HCT116 (cell line): Measurements from ENCODE around the gene TMC3. TPM values are rescaled to one million over a fixed set of nuclear protein-coding genes. Genes with fewer than 3 reads are reported as not detected.
A peak's percentile ranks its signal among the peaks of the same experiment; 100 is the strongest.

Experiments used
- ATAC-seq: fragments of 200-7000 bp; cut with Tn5 transposase; 2 replicates; pipeline ENCODE4 v1.9.1; 2020; ENCODE audit warnings: mild to moderate bottlenecking, moderate library complexity
- BruUV-seq: library from RNA; stranded (reverse); fragments of 400-500 nt; replicated peaks from 2 replicates; lab custom pipeline; 2021; lab: Mats Ljungman, UMichigan
- CTCF ChIA-PET: fragments of 300-600 bp; sonication (Branson Sonifier 250); formaldehyde crosslinking; loops from one replicate; lab custom pipeline; 2021; ENCODE audit warnings: antibody characterized with exemption; lab: Charles Lee
- POLR2A ChIA-PET: fragments of 300-600, 350-600 bp; sonication (Branson Sonifier 250); formaldehyde crosslinking; loops from one replicate; lab custom pipeline; 2021; ENCODE audit warnings: antibody characterized with exemption; lab: Charles Lee
- RAD21 ChIA-PET, 2 experiments: fragments of 300-600 bp; sonication (Branson Sonifier 250); formaldehyde crosslinking; loops; one replicate each; lab custom pipeline; 2023; ENCODE audit warnings: low total read pairs in 2 of 2; ENCODE audit not compliant: uncharacterized antibody in 2 of 2, unreplicated experiment in 2 of 2, low non-redundant PET in 1 of 2; lab: Charles Lee
- DNase-seq: peaks from one replicate; pipeline ENCODE4 v3.0.0-alpha.2; 2010; ENCODE audit warnings: low read depth, low spot score
- H2AFZ ChIP-seq: fragments of 200-600 bp; shearing (Covaris generic), sonication (generic); 2 replicates; pipeline ENCODE4 v1.6.1; 2017; ENCODE audit warnings: low read depth, mixed run types, mixed read lengths, antibody characterized with exemption, low read length; ENCODE audit not compliant: poor library complexity, severe bottlenecking
- H3K27ac ChIP-seq: 2 replicates; pipeline ENCODE4 v1.5.1; 2012; ENCODE audit warnings: low read depth, low read length
- H3K27me3 ChIP-seq: fragments of 200-600 bp; sonication (generic); 2 replicates; pipeline ENCODE4 v1.6.1; 2016; ENCODE audit warnings: mixed run types, low read length, mixed read lengths; ENCODE audit not compliant: insufficient read depth
- H3K36me3 ChIP-seq, 2 experiments: fragments of 200-500 bp in 1 of 2; fragments of 200-600 bp in 1 of 2; sonication (Bioruptor generic) in 1 of 2; sonication (generic) in 1 of 2; 2 replicates each; pipeline versions ENCODE4 v1.5.1 to v1.6.1; 2014 to 2016; ENCODE audit warnings: low read length in 2 of 2, inconsistent platforms in 1 of 2, mixed read lengths in 1 of 2, mixed run types in 1 of 2; ENCODE audit not compliant: insufficient read depth in 2 of 2, control insufficient read depth in 1 of 2
- H3K4me1 ChIP-seq, 2 experiments: fragments of 200-600 bp in 1 of 2; sonication (generic) in 1 of 2; 2 replicates each; pipeline versions ENCODE4 v1.5.1 to v1.6.1; 2012 to 2017; ENCODE audit warnings: low read length in 2 of 2, inconsistent platforms in 1 of 2, mild to moderate bottlenecking in 1 of 2, mixed read lengths in 1 of 2, mixed run types in 1 of 2, moderate library complexity in 1 of 2; ENCODE audit not compliant: insufficient read depth in 2 of 2, control insufficient read depth in 1 of 2
- H3K4me2 ChIP-seq: fragments of 200-600 bp; sonication (generic); 2 replicates; pipeline ENCODE4 v1.6.1; 2017; ENCODE audit warnings: mixed run types, low read length, mixed read lengths
- H3K4me3 ChIP-seq, 2 experiments: fragments of 200-600 bp in 1 of 2; sonication (generic) in 1 of 2; replicated peaks in 1 of 2; 2 replicates each; pipeline ENCODE4 v1.5.1; 2011 to 2016; ENCODE audit warnings: low read length in 2 of 2, control low read depth in 1 of 2, low read depth in 1 of 2, mild to moderate bottlenecking in 1 of 2, mixed read lengths in 1 of 2, mixed run types in 1 of 2
- H3K79me2 ChIP-seq: fragments of 200-600 bp; sonication (generic); 2 replicates; pipeline ENCODE4 v1.6.1; 2017; ENCODE audit warnings: mild to moderate bottlenecking, mixed run types, low read length, moderate library complexity, mixed read lengths; ENCODE audit not compliant: insufficient read depth
- H3K9ac ChIP-seq: fragments of 200-600 bp; sonication (generic); 2 replicates; pipeline ENCODE4 v1.6.1; 2016; ENCODE audit warnings: low read length, mixed read lengths
- H3K9me2 ChIP-seq: fragments of 200-600 bp; sonication (generic), shearing (Covaris generic); 2 replicates; pipeline ENCODE4 v1.6.1; 2017; ENCODE audit warnings: mixed run types, mild to moderate bottlenecking, moderate library complexity; ENCODE audit not compliant: insufficient read depth
- H3K9me3 ChIP-seq, 2 experiments: fragments of 200-500 bp in 1 of 2; fragments of 200-600 bp in 1 of 2; sonication (Bioruptor generic) in 1 of 2; sonication (generic) in 1 of 2; 2 replicates each; pipeline ENCODE4 v1.6.1; 2014 to 2017; ENCODE audit warnings: low read length in 2 of 2, mixed read lengths in 2 of 2, inconsistent platforms in 1 of 2, low read depth in 1 of 2, mild to moderate bottlenecking in 1 of 2, mixed run types in 1 of 2, moderate library complexity in 1 of 2; ENCODE audit not compliant: control insufficient read depth in 1 of 2, insufficient read depth in 1 of 2
- H4K20me1 ChIP-seq: fragments of 200-600 bp; sonication (generic), shearing (Covaris generic); 2 replicates; pipeline ENCODE4 v1.6.1; 2017; ENCODE audit warnings: mixed run types, mild to moderate bottlenecking, moderate library complexity; ENCODE audit not compliant: insufficient read depth
- ELF1 ChIP-seq: IDR thresholded peaks from 2 replicates; pipeline ENCODE4 v1.6.1; 2012; ENCODE audit warnings: low read depth, borderline replicate concordance
- FOSL1 ChIP-seq: IDR thresholded peaks from 2 replicates; pipeline ENCODE4 v1.6.1; 2012; ENCODE audit warnings: low read depth
- JUND ChIP-seq: IDR thresholded peaks from 2 replicates; pipeline ENCODE4 v1.6.1; 2012
- RAD21 ChIP-seq: IDR thresholded peaks from 2 replicates; pipeline ENCODE4 v1.6.1; 2012; ENCODE audit warnings: low read depth, mild to moderate bottlenecking
- SIN3A ChIP-seq: IDR thresholded peaks from 2 replicates; pipeline ENCODE4 v1.6.1; 2012; ENCODE audit warnings: low read depth
- SP1 ChIP-seq: IDR thresholded peaks from 2 replicates; pipeline ENCODE4 v1.6.1; 2012; ENCODE audit warnings: low read depth
- YY1 ChIP-seq: IDR thresholded peaks from 2 replicates; pipeline ENCODE4 v1.6.1; 2011; ENCODE audit warnings: low read length, low read depth, moderate library complexity, mild to moderate bottlenecking; ENCODE audit not compliant: insufficient replicate concordance; ENCODE audit errors: extremely low read depth
- ZFX ChIP-seq: fragments of 450-650 bp; IDR thresholded peaks from 2 replicates; pipeline ENCODE4 v1.6.1; 2017
- ZNF274 ChIP-seq: fragments of 200-500 bp; sonication (Bioruptor generic); IDR thresholded peaks from 2 replicates; pipeline ENCODE4 v1.6.1; 2014; ENCODE audit warnings: mild to moderate bottlenecking, low read depth, low read length, inconsistent platforms
- intact Hi-C: fragments of 100-400 bp; cut with micrococcal nuclease; formaldehyde crosslinking; loops from 2 replicates; pipeline ENCODE4 v1.10.0; 2022
- total RNA-seq: library from RNA; stranded (reverse); gene quantifications from one replicate; pipeline ENCODE4 v1.2.1, GENCODE V29; 2021; ENCODE audit not compliant: unreplicated experiment
- TF ChIP-seq, protein P1 (sequence below): IDR thresholded peaks from 2 replicates; pipeline ENCODE4 v1.6.1; 2012; ENCODE audit warnings: low read depth
- TF ChIP-seq, protein P2 (sequence below): IDR thresholded peaks from 2 replicates; pipeline ENCODE4 v1.6.1; 2012
- TF ChIP-seq, protein P3 (sequence below): IDR thresholded peaks from 2 replicates; pipeline ENCODE4 v1.6.1; 2012
- TF ChIP-seq, protein P4 (sequence below), 3 experiments: fragments of 200-600 bp in 1 of 3; sonication (generic) in 1 of 3; IDR thresholded peaks in 2 of 3; conservative IDR thresholded peaks in 1 of 3; 2 replicates each; pipeline ENCODE4 v1.5.1; 2012 to 2017; ENCODE audit warnings: low read depth in 2 of 3, low read length in 2 of 3, antibody characterized with exemption in 1 of 3, borderline replicate concordance in 1 of 3, control low read depth in 1 of 3, mild to moderate bottlenecking in 1 of 3, mixed read lengths in 1 of 3, mixed run types in 1 of 3, moderate library complexity in 1 of 3; ENCODE audit not compliant: insufficient read depth in 1 of 3
- TF ChIP-seq, protein P5 (sequence below): IDR thresholded peaks from 2 replicates; pipeline ENCODE4 v1.6.1; 2011; ENCODE audit warnings: mild to moderate bottlenecking, low read length, moderate library complexity; ENCODE audit not compliant: insufficient replicate concordance; ENCODE audit errors: extremely low read depth

The TMC3 gene
- total RNA-seq, 1 experiment from 2014 or later = not detected

DNA sequence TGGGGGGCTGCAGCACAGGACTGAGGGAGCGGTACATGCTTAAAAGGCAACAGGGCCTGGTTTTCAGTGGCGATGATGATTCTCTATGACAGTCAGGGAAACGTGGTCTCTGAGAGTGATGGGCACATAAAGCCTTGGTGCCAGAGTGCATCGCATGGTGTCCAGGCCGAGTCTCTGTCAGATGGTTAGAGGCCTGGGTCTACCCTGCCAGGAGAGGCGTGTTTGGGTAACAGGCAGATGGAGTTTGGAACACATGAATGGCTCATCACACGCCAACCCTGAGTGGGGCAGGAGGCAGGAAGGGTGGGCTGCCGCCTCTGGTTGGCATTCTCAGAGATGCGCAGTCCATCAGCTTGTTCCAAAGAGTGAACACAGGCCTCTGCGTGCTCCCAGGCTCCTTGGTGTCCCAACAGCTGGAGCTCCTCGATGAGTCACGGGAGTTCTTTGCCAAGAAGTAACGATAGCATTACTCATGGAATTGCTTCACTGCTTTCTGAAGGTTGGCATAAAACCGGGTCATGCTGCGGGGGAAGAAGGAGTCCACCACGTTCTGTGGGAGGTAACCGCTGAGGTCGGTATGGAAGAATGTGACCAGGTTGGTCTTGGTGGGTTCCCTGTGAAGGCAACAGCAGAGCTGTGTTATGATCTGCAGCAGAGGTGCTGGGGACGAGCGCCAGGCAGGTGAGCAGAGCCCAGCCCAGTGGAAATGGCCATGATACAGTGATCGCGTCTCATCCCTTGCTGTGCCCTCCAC, 61.0 kb downstream of the TMC3 start (continued):
- TF ChIP-seq, protein P1, sequence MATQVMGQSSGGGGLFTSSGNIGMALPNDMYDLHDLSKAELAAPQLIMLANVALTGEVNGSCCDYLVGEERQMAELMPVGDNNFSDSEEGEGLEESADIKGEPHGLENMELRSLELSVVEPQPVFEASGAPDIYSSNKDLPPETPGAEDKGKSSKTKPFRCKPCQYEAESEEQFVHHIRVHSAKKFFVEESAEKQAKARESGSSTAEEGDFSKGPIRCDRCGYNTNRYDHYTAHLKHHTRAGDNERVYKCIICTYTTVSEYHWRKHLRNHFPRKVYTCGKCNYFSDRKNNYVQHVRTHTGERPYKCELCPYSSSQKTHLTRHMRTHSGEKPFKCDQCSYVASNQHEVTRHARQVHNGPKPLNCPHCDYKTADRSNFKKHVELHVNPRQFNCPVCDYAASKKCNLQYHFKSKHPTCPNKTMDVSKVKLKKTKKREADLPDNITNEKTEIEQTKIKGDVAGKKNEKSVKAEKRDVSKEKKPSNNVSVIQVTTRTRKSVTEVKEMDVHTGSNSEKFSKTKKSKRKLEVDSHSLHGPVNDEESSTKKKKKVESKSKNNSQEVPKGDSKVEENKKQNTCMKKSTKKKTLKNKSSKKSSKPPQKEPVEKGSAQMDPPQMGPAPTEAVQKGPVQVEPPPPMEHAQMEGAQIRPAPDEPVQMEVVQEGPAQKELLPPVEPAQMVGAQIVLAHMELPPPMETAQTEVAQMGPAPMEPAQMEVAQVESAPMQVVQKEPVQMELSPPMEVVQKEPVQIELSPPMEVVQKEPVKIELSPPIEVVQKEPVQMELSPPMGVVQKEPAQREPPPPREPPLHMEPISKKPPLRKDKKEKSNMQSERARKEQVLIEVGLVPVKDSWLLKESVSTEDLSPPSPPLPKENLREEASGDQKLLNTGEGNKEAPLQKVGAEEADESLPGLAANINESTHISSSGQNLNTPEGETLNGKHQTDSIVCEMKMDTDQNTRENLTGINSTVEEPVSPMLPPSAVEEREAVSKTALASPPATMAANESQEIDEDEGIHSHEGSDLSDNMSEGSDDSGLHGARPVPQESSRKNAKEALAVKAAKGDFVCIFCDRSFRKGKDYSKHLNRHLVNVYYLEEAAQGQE = no peak
- TF ChIP-seq, protein P2, sequence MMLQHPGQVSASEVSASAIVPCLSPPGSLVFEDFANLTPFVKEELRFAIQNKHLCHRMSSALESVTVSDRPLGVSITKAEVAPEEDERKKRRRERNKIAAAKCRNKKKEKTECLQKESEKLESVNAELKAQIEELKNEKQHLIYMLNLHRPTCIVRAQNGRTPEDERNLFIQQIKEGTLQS = peak; percentile 68
- TF ChIP-seq JUND (peak; percentile 96), SP1 (peak; percentile 87), RAD21 (no peak), ELF1 (no peak), ZNF274 (no peak)
- TF ChIP-seq, protein P3, sequence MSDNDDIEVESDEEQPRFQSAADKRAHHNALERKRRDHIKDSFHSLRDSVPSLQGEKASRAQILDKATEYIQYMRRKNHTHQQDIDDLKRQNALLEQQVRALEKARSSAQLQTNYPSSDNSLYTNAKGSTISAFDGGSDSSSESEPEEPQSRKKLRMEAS = peak; percentile 85

DNA sequence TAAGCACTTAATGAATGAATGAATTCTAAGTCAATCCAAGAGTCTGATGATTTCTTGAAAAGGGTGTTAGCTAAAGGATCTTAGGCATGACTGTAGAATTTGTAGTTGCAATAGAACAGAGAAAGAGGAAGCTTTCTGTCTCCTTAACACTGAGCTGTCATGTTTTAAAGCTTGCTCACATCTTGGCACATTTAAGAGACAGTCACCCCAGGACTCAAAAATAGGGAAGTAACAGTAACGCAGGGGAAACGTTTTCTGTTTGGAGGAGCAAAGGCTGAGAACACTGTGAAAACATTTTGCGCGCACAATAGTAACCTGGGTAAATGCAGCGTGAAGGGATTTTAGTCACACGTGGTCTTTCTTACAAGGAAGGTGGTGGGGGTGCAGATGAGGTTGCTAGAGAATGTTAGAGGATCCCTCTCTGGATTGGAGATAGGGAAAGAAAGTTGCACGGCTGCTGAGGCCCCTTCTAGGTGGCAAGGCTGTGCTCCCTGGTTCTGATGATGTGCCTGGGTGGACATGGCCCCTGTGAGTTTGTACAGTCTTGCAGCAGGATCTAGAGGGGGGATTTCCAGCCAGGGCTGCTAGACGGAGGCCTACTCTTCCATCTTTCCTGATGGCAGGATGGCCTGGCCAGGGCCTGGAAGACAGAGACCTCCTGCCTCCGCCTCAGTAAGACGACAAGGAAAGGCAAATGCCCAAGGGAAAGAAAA, 62.1 kb downstream of the TMC3 start:
- ChIA-PET RAD21 (no interaction called here), POLR2A (no interaction called here), CTCF (no interaction called here)
- Histone ChIP-seq H3K9me3 (no peaks in the 10 kb centered on the region), H4K20me1 (no peaks in the 10 kb centered on the region), H3K9me2 (no peaks in the 10 kb centered on the region), H3K79me2 (no peaks in the 10 kb centered on the region), H3K27me3 (no peaks in the 10 kb centered on the region), H3K4me2 (no peak overlapping the region), H3K9ac (no peak overlapping the region), H3K4me3 (no peak overlapping the region), H3K27ac (no peak overlapping the region), H3K4me1 (peaks cover 13 to 18% of the 10 kb centered on the region in 2 experiments), H3K36me3 (no peaks in the 10 kb centered on the region), H2AFZ (no peak overlapping the region)
- ATAC-seq (no peak), DNase-seq (no peak)
- intact Hi-C loops = no loop called here
- BruUV-seq = no TSS peak
- TF ChIP-seq, protein P4, sequence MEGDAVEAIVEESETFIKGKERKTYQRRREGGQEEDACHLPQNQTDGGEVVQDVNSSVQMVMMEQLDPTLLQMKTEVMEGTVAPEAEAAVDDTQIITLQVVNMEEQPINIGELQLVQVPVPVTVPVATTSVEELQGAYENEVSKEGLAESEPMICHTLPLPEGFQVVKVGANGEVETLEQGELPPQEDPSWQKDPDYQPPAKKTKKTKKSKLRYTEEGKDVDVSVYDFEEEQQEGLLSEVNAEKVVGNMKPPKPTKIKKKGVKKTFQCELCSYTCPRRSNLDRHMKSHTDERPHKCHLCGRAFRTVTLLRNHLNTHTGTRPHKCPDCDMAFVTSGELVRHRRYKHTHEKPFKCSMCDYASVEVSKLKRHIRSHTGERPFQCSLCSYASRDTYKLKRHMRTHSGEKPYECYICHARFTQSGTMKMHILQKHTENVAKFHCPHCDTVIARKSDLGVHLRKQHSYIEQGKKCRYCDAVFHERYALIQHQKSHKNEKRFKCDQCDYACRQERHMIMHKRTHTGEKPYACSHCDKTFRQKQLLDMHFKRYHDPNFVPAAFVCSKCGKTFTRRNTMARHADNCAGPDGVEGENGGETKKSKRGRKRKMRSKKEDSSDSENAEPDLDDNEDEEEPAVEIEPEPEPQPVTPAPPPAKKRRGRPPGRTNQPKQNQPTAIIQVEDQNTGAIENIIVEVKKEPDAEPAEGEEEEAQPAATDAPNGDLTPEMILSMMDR (IDR thresholded peaks at IDR 0.05 in 2 of 3, conservative IDR thresholded peaks at IDR 0.05 in 1 of 3; ENCODE audit: borderline replicate concordance in 1 of 3, insufficient read depth in 1 of 3, low read depth in 2 of 3, low read length in 2 of 3) = no peak
- TF ChIP-seq FOSL1 (no peak), SIN3A (no peak), JUND (no peak), ZFX (no peak), YY1 (no peak), ELF1 (no peak)
- TF ChIP-seq, protein P2 = no peak
- TF ChIP-seq, protein P5, sequence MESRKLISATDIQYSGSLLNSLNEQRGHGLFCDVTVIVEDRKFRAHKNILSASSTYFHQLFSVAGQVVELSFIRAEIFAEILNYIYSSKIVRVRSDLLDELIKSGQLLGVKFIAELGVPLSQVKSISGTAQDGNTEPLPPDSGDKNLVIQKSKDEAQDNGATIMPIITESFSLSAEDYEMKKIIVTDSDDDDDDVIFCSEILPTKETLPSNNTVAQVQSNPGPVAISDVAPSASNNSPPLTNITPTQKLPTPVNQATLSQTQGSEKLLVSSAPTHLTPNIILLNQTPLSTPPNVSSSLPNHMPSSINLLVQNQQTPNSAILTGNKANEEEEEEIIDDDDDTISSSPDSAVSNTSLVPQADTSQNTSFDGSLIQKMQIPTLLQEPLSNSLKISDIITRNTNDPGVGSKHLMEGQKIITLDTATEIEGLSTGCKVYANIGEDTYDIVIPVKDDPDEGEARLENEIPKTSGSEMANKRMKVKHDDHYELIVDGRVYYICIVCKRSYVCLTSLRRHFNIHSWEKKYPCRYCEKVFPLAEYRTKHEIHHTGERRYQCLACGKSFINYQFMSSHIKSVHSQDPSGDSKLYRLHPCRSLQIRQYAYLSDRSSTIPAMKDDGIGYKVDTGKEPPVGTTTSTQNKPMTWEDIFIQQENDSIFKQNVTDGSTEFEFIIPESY = no peak
